ENCODE results near the gene PIP4K2A.

PIP4K2A gene

DNA sequence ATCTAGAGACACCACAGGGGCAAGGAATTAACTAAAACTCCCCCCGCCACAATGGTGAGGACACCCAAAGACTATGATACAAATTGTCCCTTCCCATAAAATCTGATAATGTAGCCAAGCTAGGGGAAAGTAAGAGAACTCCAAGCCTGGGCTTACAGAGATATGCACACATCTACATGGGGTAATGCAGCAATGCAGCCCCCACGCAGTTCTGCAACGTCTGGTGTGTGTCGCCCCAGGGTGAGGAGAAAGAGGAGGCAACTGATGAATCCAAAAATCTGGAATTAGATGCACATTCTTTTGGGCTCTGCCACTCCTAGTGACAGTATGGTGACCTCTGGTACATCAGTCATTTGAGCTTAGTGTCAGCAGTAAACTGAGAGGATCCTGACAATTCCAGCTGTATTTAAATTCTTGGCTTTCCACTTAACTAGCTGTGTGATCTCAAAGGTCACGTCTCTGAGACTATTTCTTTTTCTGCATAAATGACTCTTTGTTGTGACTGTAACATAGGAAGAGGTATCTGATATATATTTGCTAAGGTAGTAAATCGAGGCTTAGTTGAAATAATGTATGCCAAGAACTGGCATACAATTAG, 51.5 kb downstream of the PIP4K2A start:
- no peak for DNase-seq (ENCODE audit: extremely low read depth, low read depth)
- no peak overlapping the region for H3K4me3 ChIP-seq (replicated peaks; ENCODE audit: low read depth, low read length)
- TF ChIP-seq, protein P1, sequence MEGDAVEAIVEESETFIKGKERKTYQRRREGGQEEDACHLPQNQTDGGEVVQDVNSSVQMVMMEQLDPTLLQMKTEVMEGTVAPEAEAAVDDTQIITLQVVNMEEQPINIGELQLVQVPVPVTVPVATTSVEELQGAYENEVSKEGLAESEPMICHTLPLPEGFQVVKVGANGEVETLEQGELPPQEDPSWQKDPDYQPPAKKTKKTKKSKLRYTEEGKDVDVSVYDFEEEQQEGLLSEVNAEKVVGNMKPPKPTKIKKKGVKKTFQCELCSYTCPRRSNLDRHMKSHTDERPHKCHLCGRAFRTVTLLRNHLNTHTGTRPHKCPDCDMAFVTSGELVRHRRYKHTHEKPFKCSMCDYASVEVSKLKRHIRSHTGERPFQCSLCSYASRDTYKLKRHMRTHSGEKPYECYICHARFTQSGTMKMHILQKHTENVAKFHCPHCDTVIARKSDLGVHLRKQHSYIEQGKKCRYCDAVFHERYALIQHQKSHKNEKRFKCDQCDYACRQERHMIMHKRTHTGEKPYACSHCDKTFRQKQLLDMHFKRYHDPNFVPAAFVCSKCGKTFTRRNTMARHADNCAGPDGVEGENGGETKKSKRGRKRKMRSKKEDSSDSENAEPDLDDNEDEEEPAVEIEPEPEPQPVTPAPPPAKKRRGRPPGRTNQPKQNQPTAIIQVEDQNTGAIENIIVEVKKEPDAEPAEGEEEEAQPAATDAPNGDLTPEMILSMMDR (IDR thresholded peaks at IDR 0.05; ENCODE audit: low read depth, low read length, missing control alignments): no peak

DNA sequence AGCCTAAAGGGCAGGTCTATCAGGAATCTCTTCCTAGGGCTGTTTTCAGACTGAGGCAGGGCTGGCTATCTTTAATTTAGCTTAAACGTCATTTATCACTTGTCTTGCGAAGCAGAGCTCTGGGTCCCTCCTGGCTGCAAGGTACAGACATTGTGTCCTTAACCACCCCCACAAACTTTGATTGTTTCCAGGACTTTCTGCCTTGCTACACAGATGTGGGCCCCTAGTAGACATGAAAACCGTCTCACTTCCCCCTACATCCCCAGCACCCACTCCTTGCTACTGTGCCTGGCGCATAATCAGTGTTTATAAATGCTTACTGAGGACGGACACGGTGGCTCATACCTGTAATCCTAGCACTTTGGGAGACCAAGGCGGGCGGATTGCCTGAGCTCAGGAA, 54.5 kb downstream of the PIP4K2A start:
- no peak overlapping the region for H3K4me3 ChIP-seq (replicated peaks; ENCODE audit: low read depth, low read length)
- TF ChIP-seq, protein P1 (IDR thresholded peaks at IDR 0.05; ENCODE audit: low read depth, low read length, missing control alignments): no peak
- DNase-seq (ENCODE audit: extremely low read depth, low read depth): no peak

DNA sequence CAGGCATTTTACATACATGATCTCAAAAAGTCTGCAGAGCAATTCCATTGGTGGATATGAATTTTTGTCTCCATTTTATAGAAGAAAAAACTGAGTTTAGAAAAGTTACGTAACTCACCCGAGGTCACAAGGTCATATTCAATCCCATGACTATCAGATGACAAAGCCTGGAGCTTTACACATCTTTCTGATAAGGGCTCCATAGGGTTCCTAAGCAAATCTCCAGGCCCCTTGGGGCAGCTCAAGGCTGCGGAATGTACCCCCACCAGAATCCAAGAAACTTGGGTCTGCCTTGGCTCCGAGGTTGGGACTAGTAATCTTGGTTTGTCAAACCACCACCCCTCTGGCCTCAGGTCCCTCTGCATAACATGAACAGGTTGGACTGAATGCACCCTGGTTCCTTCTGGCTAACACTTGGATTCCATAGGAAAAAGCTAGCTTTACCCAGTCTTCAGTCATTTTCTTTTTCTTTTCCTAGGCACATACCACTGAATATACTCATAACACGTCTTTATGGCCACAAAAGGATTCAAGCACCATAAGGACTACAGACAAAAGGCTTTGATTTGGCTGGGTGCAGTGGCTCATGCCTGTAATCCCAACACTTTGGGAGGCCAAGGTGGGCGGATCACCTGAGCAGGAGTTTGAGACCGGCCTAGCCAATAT, 55.5 kb downstream of the PIP4K2A start:
- H3K4me3 ChIP-seq (replicated peaks; ENCODE audit: low read depth, low read length): no peak overlapping the region
- TF ChIP-seq, protein P1 (IDR thresholded peaks at IDR 0.05; ENCODE audit: low read depth, low read length, missing control alignments): no peak
- no peak for DNase-seq (ENCODE audit: extremely low read depth, low read depth)

DNA sequence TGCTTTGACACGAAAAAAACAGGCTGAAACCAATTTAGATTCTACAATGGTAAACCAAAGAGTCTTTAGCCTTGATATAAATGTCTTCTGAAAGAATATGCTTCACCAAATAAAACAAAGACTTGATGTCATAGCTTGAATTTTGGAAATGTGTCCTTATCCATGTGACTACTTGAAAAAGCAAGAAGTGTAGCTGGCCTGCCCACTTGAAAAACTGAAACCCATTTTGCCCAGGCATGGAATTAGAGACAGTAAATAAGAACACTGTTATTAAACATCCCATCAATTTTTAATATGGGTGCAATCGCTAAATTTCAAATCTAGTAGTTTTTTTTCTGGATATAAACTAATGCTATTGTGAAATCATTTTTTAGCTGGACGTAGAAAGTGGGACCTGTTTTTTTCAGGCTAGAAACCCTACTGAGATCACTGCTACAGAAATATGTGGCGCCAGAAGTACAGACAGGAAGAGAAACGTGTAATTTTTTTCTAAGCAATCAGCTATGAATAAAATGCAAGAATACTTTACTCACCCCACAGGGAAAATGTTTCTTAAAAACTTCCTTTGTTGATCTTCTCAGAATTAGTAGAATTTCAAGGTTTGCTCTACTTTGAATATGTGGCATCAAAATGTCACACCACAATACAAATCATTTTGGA, 56.7 kb downstream of the PIP4K2A start:
- TF ChIP-seq, protein P1 (IDR thresholded peaks at IDR 0.05; ENCODE audit: low read depth, low read length, missing control alignments): no peak
- no peak overlapping the region for H3K4me3 ChIP-seq (replicated peaks; ENCODE audit: low read depth, low read length)
- DNase-seq (ENCODE audit: extremely low read depth, low read depth): no peak

DNA sequence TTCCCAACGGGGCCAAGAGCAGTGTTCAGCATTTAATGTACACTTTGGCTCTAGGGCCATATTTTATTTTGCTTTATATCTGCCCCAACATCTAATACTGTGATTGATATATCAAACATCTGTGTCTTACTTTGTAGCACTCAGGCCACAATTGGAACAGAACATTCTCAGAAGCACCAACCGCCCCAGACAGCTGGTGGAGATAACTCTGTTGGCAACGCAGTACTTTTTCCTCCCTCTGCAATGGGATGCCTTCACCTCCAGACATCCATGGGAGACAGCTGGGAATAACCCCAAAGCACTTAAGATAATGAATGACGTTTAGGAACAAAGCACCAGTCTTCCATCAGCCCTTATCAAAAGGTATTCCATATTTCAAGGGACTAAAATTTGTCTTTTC, 57.4 kb downstream of the PIP4K2A start:
- no peak overlapping the region for H3K4me3 ChIP-seq (replicated peaks; ENCODE audit: low read depth, low read length)
- TF ChIP-seq, protein P1 (IDR thresholded peaks at IDR 0.05; ENCODE audit: low read depth, low read length, missing control alignments): no peak
- DNase-seq (ENCODE audit: extremely low read depth, low read depth): no peak

DNA sequence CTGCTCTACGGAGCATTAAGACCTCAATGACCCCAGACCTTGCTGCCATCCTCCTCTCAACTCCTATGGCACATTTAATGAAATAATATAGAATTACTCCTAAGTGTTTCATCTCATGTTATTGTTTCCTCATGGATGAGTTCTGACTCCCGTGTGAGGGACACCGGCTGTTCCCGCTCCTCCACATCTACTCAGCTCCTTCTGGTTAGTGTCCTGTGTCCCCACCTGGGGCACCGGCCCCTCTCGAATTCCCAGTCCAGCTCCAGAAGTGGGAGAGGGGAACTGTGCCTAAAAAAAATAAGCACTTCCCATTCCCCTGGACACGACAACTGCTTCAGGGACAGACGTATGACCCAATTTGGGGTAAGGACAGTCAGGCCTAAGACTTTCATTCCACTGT, 58.3 kb downstream of the PIP4K2A start:
- TF ChIP-seq, protein P1 (IDR thresholded peaks at IDR 0.05; ENCODE audit: low read depth, low read length, missing control alignments): no peak
- no peak overlapping the region for H3K4me3 ChIP-seq (replicated peaks; ENCODE audit: low read depth, low read length)
- no peak for DNase-seq (ENCODE audit: extremely low read depth, low read depth)

Measured in HFF-Myc (cell line).